NCI-H2171 treated with DMSO at 0.1 percent for 48 hours (cell line): ENCODE results near the gene MAP4K4.

Source experiments
- DNase-seq: peaks from one replicate; lab custom pipeline; 2025; lab: John Stamatoyannopoulos, UW

MAP4K4 gene

DNA sequence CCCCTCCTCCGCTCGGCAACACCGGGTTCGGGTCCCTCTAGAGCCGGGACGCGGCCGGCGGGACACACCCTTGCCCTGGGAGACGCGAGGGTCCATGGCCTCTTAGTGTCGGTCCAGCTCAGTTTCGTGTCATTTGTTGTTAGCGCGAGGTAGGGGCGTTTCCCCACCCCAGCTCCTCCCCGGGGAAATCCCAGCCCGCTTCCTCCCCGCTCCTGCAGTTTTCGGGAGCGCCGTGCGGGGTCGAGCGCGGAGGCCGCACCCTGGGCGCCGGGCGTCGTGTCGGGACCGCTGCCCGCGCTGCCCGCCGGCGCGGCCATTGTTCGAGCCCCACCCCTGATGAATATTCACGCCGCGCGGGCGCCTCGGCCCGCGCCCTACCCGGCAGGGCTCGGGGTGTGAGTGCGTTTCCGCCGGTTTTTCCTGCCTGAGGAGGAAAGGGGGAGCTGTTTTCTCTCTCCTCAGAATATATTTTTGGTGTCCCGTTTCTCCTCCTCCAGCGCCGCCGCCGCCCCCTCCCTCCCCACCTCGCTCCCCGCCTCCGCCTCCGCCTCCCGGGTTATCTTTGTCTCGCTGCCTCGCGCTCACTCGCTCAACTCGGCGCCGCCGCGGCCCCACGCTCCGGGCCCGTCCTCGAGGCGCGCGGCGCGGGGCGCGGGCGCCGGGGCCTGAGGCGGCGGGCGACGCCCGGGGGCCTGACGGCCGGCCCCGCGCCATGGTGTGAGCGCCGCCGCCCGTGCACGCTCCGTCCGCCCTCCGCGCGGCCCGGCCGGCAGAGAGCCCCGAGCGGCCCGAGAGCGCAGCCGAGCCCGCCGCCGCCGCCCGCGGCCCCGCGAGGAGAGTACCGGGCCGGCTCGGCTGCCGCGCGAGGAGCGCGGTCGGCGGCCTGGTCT is at the start of gene MAP4K4:
MAP4K4 (plus strand) TSS at position 584 of the 890 bp plus-strand sequence. CDS start 374 bp downstream, outside the sequence.
- peak; percentile 78 for DNase-seq

DNA sequence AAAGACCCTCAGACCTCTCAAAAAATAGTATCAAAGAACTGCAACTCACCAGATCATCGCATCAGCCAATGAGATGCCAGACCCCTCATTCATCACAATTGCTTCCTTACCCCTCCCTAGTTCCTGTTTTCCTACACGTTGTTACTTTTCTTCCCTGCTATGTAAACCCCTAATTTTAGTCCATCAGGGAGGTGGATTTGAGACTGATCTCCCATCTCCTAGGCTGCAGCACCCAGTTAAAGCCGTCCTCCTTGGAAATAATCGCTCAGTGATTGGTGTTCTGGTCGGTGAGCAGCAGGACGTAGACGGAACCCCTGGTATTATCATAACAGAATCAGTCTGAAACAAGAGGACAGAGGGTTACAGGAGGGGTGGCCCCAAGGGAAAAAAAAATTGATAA is 44.0 kb upstream of the MAP4K4 start:
- DNase-seq, result no peak

DNA sequence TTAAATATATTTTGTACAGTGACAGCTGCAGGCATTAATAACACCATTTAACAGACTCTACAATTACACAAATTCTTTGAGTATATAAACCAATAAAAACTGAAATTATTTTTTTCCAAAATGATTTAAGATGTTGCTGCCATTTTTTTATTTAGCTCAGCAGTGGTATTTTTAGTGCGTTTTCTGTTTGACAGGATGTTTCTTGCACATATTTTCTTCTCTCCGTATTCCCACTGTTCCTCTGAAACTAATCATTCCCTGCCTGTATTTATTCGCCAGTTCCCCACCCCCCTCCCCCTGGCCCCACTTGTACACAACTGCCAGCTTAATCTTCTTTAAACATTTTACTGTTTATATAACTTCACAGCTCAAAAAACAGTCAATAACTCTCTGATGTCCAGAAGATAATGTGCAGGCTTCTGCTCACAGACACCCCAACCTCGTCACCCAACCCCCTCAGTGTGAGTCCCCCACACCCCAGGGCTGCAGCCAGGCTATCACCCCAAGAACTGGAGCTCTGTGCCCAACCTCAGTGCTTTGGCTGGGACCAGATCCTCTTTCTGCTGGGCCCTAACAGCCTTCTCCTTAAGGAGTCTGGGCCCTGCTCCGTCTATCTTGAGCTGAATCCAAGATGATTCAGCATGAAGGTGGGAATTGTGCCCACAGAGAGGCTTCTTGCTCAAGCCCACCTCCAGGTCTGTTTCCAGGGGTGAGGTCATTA is 41.6 kb upstream of the MAP4K4 start:
- DNase-seq, result no peak

DNA sequence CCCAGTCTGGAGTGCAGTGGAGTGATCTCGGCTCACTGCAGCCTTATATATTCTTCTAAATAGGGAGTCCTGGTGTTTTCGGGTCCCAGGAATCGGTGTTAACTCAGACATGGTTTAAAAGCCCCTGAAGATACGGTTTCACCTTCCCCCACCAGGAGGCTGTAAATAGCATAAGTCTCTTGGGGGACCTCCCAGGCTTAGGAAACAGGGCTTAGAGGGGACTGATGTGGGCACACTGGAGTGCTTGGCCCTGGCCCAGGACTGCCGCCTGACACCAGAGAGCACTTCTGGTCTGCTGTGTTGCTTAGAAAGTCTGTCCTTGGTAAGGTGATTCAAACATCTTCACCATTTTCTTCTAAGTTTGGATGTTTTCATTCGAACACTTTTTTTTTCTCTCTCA is 39.7 kb upstream of the MAP4K4 start:
- peak; percentile 83 for DNase-seq

DNA sequence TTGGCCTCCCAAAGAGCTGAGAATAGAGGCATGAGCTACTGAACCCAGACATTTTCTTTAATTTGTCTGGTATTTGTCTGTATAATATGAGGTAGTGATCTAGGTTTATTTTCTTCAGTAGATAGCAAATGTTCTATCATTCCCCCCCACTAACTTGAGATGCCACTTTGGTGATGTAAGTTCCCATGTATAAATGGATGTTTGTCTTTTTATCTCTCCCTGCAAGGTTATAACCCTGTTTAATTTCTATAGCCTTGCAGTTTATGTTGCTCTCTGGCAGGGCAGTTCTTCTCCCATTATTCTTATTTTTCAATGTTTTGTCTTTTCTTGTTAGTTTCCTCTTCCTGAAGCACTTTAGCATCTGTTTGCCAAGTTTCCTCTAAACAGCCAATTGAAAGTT is 39.1 kb upstream of the MAP4K4 start:
- DNase-seq, result no peak

DNA sequence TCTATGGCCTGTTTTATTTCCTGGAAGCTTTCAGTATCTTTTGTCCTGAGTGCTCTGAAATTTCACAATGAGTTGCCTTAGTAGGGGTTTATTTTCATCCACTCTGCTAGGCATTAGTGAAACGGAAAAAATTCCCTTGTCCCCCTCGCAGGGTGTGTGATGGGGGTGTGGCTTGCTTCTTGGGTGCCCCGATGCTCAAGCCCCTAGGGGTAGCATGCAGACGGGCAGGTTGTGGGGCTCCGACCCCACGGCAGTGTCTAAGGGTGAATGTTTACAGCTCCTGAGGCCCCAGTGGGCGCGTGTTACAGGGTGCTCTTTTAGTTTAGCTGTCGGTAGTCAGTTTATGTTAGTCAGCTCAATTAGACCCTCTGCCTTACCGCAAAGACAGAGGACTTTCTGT is 32.2 kb upstream of the MAP4K4 start:
- DNase-seq, result no peak

DNA sequence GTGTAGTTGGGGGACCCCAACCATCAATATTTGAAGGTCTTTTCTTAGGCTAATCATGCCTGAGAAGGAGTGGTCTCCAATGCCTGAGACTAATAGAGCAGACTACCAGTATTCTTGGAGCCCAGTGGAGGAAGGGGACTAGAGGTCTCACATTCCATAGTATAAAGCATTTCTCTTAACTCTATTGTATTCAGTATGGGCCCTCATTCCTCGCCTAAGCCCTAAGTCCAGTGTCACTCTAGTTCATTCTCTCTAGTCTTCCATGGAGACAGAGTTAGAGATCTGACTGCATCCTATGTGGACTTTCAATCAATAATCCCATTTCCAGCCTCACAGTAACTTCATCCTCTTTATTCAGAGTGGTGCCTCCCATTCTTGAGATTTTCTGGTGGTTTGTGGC is 29.7 kb upstream of the MAP4K4 start:
- DNase-seq, result no peak

DNA sequence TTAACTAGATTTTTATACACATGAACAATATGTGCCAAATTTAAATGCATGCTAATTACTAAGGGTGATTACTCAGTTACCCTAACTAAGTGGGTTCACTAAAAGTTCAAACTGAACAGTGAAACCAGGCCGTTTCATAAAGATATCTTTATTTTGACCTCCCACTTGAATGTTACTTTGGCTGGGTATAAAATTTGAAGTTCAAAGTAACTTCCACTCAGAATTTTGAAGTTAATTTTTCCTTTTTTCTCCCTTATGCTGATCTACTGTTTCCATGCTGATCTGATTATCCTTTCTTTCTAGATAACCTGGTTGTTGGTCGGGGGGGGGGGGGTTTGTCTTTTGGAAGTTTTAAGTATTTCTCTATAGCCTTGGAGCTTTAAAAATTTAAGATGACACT is 25.5 kb upstream of the MAP4K4 start:
- DNase-seq, result no peak

DNA sequence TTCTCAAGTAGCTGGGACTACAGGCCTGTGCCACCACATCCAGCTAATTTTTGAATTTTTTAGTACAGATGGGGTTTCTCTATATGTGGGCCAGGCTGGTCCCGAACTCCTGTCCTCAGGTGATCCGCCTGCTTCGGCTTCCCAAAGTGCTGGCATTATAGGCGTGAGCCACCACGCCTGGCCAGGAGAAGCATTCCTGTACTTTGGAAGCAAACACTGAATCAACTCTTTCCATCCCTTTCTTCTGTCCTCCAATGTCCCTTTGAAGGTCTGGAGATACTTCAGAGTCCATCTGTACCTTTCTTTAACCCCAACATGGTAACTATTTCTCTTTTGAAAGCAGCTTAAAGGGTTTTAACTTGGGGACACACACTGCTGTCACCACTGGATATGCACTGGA is 23.6 kb upstream of the MAP4K4 start:
- no peak for DNase-seq

DNA sequence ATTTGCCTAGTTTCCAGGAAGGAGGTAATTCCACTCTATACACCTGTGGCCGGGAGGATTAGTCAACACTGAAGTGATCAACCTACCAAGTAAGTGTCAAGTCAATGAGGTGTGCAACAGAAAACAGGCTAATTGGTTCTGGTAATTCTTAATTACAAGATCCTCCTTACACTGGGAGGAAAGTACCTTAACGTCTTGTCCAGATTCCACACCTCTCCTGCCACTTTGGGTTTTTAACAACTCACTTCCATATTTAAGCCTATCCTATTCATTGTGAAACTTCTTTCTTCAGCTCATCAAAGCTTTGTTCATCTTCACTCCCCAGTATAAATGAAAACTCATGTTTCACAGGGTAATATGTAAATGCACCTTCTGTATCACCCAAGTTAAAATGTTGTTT is 22.0 kb upstream of the MAP4K4 start:
- no peak for DNase-seq

DNA sequence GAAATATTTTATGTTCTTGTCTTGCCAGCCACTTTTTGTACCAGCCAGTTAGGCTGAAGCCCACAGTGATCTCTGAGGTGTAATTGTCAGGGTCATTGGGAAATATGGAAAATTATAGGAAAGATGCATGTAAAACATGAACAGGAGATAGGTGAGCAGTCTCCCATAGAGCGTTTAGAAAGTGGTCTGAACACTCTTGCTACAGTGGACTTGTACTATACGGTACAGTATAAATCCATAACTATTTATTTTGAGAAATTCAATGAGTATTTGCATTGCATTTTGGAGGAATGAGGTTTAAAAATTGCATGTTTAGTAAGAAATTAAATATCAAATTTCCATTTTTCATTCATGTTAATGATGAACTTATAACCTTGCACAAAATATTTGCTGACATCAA is 20.8 kb upstream of the MAP4K4 start:
- no peak for DNase-seq

DNA sequence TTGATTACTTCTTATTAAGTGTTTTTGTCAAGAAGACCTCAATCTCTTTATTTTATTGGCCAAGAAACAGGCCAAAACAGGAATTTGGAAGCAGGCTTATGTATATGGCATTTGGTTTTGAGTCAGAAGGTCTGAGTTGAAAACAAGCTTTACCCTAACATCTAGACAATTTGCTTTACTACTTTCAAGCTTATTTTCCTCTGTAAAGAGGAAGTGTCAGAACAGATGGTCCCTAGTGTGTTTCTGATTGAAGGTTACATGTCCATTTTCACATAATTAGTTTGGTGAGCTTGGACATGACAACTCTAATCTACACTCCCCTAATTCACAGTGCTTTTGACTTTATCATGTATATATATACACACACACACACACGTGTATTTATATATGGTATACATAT is 19.8 kb upstream of the MAP4K4 start:
- DNase-seq, result no peak

DNA sequence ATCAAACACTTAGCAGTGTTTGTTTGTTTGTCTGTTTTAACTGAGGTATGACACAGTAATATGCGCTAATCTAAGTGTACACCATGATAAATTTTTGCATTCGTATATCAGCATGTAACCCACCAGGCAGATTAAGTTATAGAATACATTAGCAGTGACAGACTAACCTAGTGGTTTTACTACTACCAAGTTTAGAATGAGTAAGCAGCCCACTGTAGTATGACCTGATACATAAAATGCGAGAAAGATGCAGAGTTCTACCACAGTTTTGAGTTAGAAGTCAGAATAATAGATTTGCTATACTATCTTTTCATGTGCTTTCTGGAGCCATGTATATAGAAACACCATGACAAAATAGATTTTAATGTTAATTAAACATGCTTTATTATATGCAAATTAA is 19.1 kb upstream of the MAP4K4 start:
- no peak for DNase-seq

DNA sequence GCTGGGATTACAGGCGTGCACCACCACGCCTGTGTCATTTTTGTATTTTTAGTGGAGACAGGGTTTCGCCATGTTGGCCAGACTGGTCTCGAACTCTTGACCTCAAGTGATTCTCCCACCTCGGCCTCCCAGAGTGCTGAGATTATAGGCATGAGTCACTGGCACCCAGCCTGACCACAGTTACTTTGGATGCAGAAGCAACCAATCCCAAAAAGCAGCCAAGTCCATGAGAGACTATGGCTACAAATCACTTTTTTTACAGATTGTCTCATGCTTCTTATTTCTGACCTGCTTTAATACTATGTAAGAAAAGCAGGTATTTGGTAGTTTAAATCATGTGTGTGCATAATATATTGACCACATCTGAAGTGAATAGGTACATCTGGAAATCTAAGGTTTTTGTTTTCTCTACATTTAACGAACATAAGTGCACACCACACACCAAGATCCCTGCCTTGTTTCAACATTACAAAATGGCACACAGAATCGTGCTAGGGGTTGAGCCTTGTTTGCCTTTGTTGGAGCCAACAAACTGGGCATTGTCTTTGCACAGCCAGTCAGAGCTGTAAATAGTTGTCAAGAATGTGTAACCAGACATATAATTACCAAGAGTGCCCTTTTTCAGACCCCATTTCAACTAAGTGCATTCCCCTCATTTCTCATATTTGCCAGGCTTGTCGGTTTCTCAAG is 18.3 kb upstream of the MAP4K4 start:
- no peak for DNase-seq

DNA sequence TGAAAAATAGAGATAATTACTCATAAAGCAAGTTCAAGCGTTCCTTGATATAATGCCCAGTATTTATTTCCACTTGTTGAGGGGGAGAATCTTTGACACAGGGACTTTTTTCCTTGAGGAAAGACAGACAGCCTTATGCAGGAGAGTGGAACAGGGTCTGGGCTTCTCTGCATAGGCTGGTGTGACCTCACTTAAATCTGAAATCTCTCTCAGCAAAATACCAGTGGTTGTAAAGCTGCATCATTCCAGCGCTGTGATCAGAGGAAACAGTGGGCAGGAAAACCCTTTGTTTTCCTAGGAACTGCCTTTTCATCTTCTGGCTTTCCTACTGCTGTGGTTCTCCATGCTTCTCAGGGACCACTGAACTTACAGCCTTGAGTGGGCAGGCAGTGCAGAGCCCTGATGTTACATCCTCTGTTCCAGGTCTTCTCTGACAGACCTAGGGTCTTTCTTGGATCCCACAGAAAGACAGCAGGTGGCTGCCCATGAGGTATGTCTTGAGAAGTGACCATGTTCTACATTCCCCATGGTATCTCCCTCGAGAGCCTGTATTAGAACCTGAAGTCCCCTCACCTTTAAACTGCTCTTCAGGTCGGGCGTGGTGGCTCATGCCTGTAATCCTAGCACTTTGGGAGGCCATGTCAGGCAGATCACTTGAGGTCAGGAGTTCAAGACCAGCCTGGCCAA is 17.6 kb upstream of the MAP4K4 start:
- no peak for DNase-seq

DNA sequence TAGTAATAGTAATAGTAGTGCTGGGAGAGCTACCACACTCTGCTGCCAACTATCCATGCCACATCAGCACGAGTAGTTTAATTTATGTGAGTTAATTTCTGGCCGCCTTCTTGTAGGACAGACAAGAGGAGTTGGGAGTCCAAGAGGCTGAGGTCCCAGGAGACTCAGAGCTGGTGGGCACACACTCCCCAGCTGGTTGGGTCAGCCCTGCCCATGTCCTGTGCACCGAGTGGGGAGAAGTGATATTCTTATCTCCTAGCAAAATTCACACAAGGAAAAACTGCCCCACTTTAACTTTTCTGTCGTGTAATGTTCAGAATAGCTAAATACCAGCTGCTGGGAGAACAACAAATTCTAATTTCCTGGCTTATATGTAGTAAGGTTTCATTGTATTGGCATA is 15.2 kb upstream of the MAP4K4 start:
- no peak for DNase-seq

DNA sequence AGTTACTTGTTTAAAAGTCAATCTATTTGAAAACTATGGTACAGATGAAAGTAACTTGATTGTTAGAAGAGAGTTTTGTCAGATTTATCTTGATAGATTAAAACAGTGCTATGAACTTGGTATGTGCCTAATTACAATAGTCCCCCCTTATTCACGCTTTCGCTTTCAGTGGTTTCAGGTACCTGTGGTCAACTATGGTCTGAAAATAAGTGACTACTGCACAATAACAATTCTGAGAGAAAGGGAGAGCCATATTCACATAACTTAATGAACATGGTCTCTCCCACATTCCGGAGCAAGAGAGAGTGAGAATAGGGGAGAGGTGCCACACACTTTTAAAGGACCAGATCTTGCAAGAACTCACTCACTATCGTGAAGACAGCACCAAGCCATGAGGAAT is 13.2 kb upstream of the MAP4K4 start:
- DNase-seq, result no peak

DNA sequence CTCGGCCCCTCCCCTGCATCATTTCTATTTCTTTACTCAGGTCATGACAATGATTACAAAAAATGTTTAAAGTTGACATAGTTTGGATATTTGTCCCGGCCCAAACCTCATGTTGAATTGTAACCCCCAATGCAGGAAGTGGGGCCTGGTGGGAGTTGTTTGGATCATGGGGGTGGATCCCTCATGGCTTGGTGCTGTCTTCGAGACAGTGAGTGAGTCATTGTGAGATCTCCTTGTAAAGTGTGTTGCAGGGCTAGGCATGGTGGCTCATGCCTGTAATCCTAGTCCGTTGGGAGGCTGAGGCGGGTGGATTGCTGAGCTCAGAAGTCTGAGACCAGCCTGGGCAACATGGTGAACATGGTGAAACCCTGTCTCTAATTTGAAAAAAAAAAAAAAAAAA is 9.2 kb upstream of the MAP4K4 start:
- no peak for DNase-seq

DNA sequence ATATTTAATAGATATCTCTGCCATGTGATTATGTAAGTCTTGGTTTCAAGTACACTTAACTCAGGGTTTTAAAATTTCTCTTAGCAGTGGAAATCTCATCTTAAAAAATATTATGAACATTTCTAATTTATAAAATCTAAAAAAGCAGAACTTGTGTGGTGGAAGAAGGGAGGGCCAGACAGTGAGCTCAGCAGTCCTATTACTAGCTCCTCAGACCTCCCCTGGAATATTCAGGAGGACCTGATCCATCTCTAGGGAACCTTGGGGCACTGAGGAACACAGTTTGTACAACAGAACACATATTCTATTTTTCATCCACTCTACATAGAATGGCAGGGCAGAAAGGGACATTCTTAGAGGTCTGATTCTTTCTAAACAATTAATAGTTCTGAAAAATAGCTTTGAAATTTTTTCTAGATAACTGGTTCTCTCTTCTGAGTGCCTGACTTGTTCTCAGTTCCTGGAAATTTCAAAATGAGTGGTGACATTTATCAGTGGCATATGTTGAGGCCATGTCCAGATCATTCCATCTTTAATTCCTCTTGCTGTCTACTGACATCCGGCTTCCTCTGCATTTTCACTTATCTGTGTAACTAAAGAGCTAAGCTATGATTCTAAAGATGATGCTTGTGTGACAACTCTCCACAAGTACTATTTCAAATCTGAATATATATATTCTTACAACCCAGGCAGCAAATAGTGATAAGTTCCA is 8.2 kb upstream of the MAP4K4 start:
- no peak for DNase-seq

DNA sequence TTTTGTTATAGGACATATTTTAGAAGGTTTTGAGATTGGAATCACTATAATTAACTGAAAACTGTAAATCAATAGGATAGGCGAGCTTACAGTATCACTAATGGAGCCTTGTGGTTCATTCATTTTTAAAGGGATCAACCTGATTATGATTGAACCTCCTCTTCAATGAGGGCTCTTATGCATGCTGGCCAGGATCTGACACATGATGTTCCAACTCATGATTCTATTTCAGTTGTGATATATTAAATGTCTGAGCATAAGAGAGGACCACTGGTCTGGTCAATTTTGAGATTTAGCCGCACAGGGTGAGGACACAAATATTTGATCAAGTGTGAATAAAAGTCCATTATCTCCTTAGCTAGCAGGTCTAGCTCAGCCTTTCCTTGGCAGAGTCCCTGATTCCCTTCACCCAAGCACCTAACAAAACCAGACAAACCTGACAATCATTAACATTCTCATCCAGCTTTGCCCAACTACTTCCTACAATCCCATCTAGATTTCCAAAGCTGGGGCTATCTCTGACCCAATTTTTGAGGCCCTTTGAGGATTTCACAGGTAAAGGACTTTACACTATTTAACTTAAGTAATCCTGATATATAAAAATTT is 6.9 kb upstream of the MAP4K4 start:
- DNase-seq, result no peak

DNA sequence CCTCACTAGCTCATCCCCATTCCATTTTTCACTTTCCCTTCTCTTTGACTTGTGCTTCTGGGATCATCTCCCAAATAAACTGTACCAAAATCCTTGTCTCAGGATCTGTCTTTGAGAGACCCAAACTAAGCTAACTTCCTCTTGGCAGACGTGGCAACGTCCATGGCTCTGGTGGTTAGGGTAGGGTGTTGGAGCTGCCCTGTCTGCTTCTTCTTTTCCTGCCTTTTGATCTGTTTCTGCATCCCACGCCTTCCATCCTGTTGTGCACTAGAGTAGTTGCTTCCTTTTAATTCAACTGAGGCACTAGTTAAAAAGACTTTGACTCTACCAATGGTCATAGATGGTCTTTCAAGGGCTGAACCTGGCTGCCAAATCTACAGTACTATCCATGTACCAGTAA is 5.5 kb upstream of the MAP4K4 start:
- DNase-seq, result no peak
